Cardiac muscle cell (in vitro differentiated cells and primary cell): Measurements from ENCODE around the gene FNDC3A. TPM values are rescaled to one million over a fixed set of nuclear protein-coding genes. Genes with fewer than 3 reads are reported as not detected.

ENCODE experiments used
- DNase-seq, 2 donors: peaks; one replicate each; pipeline versions ENCODE4 v3.0.0 to v3.0.0-alpha.2; 2010 to 2017; ENCODE audit warnings: low read depth in 1 of 2, low spot score in 1 of 2
- H3K27ac ChIP-seq: fragments of 200-600 bp; sonication (generic); 2 replicates; pipeline ENCODE4 v1.5.1; 2016
- H3K27me3 ChIP-seq: fragments of 200-600 bp; sonication (generic); 2 replicates; pipeline ENCODE4 v1.6.0; 2016; ENCODE audit warnings: control low read depth
- H3K36me3 ChIP-seq: fragments of 200-600 bp; sonication (generic); 2 replicates; pipeline ENCODE4 v1.5.1; 2016; ENCODE audit warnings: control low read depth
- H3K4me1 ChIP-seq: fragments of 200-600 bp; sonication (generic); 2 replicates; pipeline ENCODE4 v1.8.1; 2017; ENCODE audit warnings: low read depth, mild to moderate bottlenecking, mixed run types
- H3K4me3 ChIP-seq: fragments of 200-600 bp; sonication (generic); 2 replicates; pipeline ENCODE4 v1.5.1; 2016; ENCODE audit warnings: mild to moderate bottlenecking
- H3K9me3 ChIP-seq: fragments of 200-600 bp; sonication (generic); 2 replicates; pipeline ENCODE4 v1.5.1; 2017; ENCODE audit warnings: low read depth, mild to moderate bottlenecking, control low read depth
- polyA plus RNA-seq: library from polyadenylated mRNA; unstranded; fragments of >200 nt; fragmentation: Nextera tagmentation; extraction: Ambion mirVana; gene quantifications from 2 replicates; pipeline ENCODE4 v1.2.1, GENCODE V29; 2016
- total RNA-seq: library from RNA; depleted of rRNA; stranded (reverse); fragments of >200 nt; gene quantifications from 2 replicates; pipeline ENCODE4 v1.2.3, GENCODE V29; 2016
- TF ChIP-seq, protein P1 (sequence below): IDR thresholded peaks from 2 replicates; pipeline ENCODE4 v1.5.1; 2012; ENCODE audit warnings: low read depth, mild to moderate bottlenecking, low read length

FNDC3A gene
- total RNA-seq (28.4 and 29.7 TPM in 2 replicates), polyA plus RNA-seq (18.6 and 24.5 TPM in 2 replicates)

DNA sequence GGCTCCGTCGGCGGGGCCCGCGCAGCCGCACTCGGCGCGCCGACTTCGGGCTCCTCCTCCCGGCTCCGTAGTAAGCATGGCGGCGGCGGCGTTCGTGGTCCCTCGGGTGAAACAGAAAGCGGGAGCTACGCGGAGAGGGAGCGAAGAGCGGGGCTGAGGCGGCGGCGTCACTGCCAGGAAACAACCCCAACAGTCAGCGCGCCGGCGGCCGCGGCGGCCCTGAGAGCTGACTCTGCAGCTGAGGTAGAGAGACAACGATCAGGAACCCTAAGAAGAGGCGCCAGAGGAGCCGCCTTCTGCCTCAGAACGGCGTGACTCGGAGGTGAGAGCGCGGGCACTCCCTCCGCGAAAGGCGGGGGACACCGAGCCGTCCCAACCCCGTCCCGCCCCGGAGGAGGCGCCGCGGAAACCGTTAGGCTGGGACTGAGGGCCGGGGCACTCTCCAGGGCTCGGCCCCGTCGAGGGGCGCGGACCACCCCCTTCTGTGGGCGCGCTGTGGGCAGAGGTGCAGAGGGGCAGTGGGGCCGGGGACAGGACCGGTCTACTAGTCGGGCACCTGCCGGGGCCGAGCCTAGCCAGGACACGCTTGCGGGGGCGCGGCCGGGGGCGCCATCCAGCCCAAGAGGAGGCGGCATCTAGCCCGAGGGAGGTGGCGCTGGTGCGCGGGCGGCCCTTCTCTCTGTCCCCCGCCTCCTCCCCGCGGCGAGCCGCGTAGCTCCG, at the start of gene FNDC3A:
Gene FNDC3A, plus strand, starts transcription at position 57 of the 720 bp plus-strand sequence. CDS start 30,279 bp downstream, outside the sequence.
- peak; percentile 84 to 88 for DNase-seq
- Histone ChIP-seq H3K27me3 (no peaks in the 10 kb centered on the region), H3K36me3 (no peaks in the 10 kb centered on the region), H3K4me3 (peak within 1 kb of the TSS; percentile 62), H3K9me3 (no peaks in the 10 kb centered on the region), H3K27ac (peak within 1 kb of the TSS; percentile 89), H3K4me1 (peaks cover 21% of the 10 kb centered on the region)
- TF ChIP-seq, protein P1, sequence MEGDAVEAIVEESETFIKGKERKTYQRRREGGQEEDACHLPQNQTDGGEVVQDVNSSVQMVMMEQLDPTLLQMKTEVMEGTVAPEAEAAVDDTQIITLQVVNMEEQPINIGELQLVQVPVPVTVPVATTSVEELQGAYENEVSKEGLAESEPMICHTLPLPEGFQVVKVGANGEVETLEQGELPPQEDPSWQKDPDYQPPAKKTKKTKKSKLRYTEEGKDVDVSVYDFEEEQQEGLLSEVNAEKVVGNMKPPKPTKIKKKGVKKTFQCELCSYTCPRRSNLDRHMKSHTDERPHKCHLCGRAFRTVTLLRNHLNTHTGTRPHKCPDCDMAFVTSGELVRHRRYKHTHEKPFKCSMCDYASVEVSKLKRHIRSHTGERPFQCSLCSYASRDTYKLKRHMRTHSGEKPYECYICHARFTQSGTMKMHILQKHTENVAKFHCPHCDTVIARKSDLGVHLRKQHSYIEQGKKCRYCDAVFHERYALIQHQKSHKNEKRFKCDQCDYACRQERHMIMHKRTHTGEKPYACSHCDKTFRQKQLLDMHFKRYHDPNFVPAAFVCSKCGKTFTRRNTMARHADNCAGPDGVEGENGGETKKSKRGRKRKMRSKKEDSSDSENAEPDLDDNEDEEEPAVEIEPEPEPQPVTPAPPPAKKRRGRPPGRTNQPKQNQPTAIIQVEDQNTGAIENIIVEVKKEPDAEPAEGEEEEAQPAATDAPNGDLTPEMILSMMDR: no peak

GRCh38 chr13:48928757-48929430, 46.8 kb upstream of the FNDC3A start:
- H3K36me3 ChIP-seq: no peaks in the 10 kb centered on the region
- DNase-seq: no peak
- no peak overlapping the region for H3K4me3 ChIP-seq
- no peaks in the 10 kb centered on the region for H3K27me3 ChIP-seq
- no peaks in the 10 kb centered on the region for H3K4me1 ChIP-seq
- TF ChIP-seq, protein P1: no peak
- no peak overlapping the region for H3K27ac ChIP-seq
- H3K9me3 ChIP-seq: no peaks in the 10 kb centered on the region

GRCh38 chr13:48930918-48931317, 44.8 kb upstream of the FNDC3A start:
- Histone ChIP-seq H3K27me3 (no peaks in the 10 kb centered on the region), H3K4me3 (no peak overlapping the region), H3K4me1 (no peaks in the 10 kb centered on the region), H3K9me3 (no peaks in the 10 kb centered on the region), H3K36me3 (no peaks in the 10 kb centered on the region), H3K27ac (no peak overlapping the region)
- TF ChIP-seq, protein P1: no peak
- no peak for DNase-seq

DNA sequence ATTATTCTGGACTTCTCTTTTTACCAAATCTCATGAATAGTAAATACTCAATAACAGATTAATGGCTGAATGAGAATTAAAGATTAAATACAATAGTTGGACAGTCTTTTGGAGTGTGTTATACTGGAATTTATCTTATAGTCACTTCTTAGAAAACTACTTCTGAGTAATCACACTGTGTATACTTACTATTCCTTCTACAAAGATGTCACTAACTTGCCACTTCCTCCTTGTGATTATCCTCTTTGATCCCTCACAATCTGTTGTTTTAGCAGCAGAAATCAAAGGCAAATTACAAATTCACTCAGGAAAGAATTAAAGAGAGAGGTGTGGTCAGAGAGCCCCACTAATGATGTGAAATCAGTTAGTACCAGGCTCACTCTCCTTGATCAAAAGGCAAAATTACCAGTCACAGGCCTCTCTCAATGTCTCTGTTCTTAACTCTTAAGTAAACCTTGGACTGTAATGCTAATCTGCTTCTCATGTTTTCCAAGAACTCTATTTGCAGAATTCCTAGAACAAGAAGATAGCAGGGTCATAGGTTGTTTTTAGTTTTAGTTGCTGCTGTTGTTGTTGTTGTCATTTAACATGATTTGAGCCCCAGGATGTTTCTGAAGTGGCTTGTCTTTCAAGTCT, 37.3 kb upstream of the FNDC3A start:
- Histone ChIP-seq H3K9me3 (no peaks in the 10 kb centered on the region), H3K36me3 (no peaks in the 10 kb centered on the region), H3K27me3 (no peaks in the 10 kb centered on the region), H3K4me3 (no peak overlapping the region), H3K4me1 (no peaks in the 10 kb centered on the region), H3K27ac (no peak overlapping the region)
- TF ChIP-seq, protein P1: no peak
- no peak for DNase-seq

DNA sequence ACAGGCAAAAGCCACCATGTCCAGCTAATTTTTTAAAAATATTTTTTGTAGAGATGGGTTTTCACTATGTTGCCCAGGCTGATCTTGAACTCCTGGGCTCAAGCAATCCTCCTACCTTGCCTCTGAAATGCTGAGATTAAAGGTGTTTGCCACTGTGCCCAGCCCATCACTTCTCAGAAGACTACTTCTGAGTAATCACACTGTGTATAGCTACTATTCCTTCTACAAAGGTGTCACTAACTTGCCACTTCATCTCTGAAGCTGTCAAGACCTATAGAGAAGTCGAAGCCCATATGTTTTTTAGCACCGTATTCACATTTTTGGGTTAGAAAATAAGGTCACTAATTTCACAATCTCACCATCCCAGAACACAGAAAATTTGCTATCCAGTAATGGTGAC, 36.0 kb upstream of the FNDC3A start:
- TF ChIP-seq, protein P1: no peak
- Histone ChIP-seq H3K4me3 (no peak overlapping the region), H3K4me1 (no peaks in the 10 kb centered on the region), H3K27ac (no peak overlapping the region), H3K9me3 (no peaks in the 10 kb centered on the region), H3K27me3 (no peaks in the 10 kb centered on the region), H3K36me3 (no peaks in the 10 kb centered on the region)
- no peak for DNase-seq
